HEK293T (cell line): ENCODE data around the gene EFEMP1.

ENCODE experiments used
- CTCF ChIA-PET: fragments of 350-600 bp; formaldehyde crosslinking; extraction: SDS; loops from one replicate; lab custom pipeline; 2021; ENCODE audit warnings: antibody characterized with exemption, inconsistent platforms; lab: Yijun Ruan, JAX
- POLR2A ChIA-PET: fragments of 350-600 bp; formaldehyde crosslinking; extraction: SDS; loops from one replicate; lab custom pipeline; 2020; ENCODE audit warnings: antibody characterized with exemption, inconsistent platforms; lab: Yijun Ruan, JAX
- DNase-seq: peaks from one replicate; pipeline ENCODE4 v3.0.0; 2012; ENCODE audit warnings: mixed read lengths; ENCODE audit errors: extremely low spot score
- ARNT ChIP-seq: fragments of 450-650 bp; IDR thresholded peaks from 2 replicates; pipeline ENCODE4 v1.6.1; 2017; ENCODE audit warnings: mild to moderate bottlenecking
- BHLHE40 ChIP-seq: fragments of 450-650 bp; IDR thresholded peaks from 2 replicates; pipeline ENCODE4 v1.6.1; 2016; ENCODE audit warnings: mild to moderate bottlenecking, moderate library complexity, borderline replicate concordance
- CTBP1 ChIP-seq: fragments of 450-650 bp; IDR thresholded peaks from 2 replicates; pipeline ENCODE4 v1.6.1; 2016; ENCODE audit warnings: borderline replicate concordance
- ELF4 ChIP-seq: fragments of 450-650 bp; IDR thresholded peaks from 2 replicates; pipeline ENCODE4 v1.6.1; 2017; ENCODE audit warnings: antibody characterized with exemption
- FOXA1 ChIP-seq: fragments of 450-650 bp; IDR thresholded peaks from 2 replicates; pipeline ENCODE4 v1.6.1; 2016; ENCODE audit warnings: mild to moderate bottlenecking
- FOXK2 ChIP-seq: fragments of 450-650 bp; IDR thresholded peaks from 2 replicates; pipeline ENCODE4 v1.6.1; 2016; ENCODE audit warnings: mild to moderate bottlenecking
- FOXM1 ChIP-seq: fragments of 450-650 bp; IDR thresholded peaks from 2 replicates; pipeline ENCODE4 v1.6.1; 2017; ENCODE audit warnings: mild to moderate bottlenecking, borderline replicate concordance
- HDGF ChIP-seq: fragments of 450-650 bp; IDR thresholded peaks from 2 replicates; pipeline ENCODE4 v1.6.1; 2017; ENCODE audit warnings: antibody characterized with exemption, borderline replicate concordance
- L3MBTL2 ChIP-seq: fragments of 450-650 bp; conservative IDR thresholded peaks from 2 replicates; pipeline ENCODE4 v1.6.1; 2016; ENCODE audit warnings: mild to moderate bottlenecking
- LEF1 ChIP-seq: fragments of 450-650 bp; IDR thresholded peaks from 2 replicates; pipeline ENCODE4 v1.6.1; 2017; ENCODE audit warnings: mild to moderate bottlenecking, borderline replicate concordance
- NFRKB ChIP-seq: fragments of 450-650 bp; IDR thresholded peaks from 2 replicates; pipeline ENCODE4 v1.6.1; 2016; ENCODE audit warnings: mild to moderate bottlenecking, moderate library complexity
- SP1 ChIP-seq: fragments of 450-650 bp; IDR thresholded peaks from 2 replicates; pipeline ENCODE4 v1.6.1; 2017
- SUZ12 ChIP-seq: fragments of 450-650 bp; IDR thresholded peaks from 2 replicates; pipeline ENCODE4 v1.6.1; 2016; ENCODE audit warnings: mild to moderate bottlenecking
- TARDBP ChIP-seq: fragments of 450-650 bp; IDR thresholded peaks from 2 replicates; pipeline ENCODE4 v1.6.1; 2016
- ZNF384 ChIP-seq: fragments of 450-650 bp; IDR thresholded peaks from 2 replicates; pipeline ENCODE4 v1.6.1; 2016
- TF ChIP-seq, protein P1 (sequence below): fragments of 450-650 bp; IDR thresholded peaks from 2 replicates; pipeline ENCODE4 v1.6.1; 2016

Gene EFEMP1

DNA sequence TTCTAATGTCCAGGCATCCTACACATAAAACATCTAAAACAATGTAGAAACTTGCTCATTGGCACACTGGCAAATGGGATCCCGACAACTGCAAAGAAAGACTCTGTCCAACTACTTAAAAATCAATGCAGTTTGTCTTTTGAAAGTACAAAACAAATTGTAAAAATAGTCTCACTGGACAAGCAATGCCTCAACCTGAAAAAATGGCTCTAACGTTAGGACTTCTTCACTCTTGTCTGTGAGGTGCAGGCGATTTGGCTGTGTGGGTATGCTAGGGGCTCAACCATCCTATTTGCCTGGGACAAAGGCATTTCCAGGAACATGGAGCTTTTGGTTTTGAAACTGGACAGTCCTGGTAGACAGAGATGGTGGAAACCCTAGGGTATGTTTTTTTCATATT is 10.7 kb downstream of the EFEMP1 start:
- ChIA-PET CTCF (no interaction called here), POLR2A (no interaction called here)
- TF ChIP-seq FOXA1, result no peak
- no peak for TF ChIP-seq FOXM1
- no peak for TF ChIP-seq NFRKB
- TF ChIP-seq LEF1, result no peak
- TF ChIP-seq ARNT, result no peak
- no peak for TF ChIP-seq BHLHE40
- TF ChIP-seq TARDBP, result no peak
- TF ChIP-seq ELF4, result no peak
- no peak for TF ChIP-seq SP1
- no peak for TF ChIP-seq SUZ12
- no peak for TF ChIP-seq L3MBTL2
- no peak for TF ChIP-seq ZNF384
- DNase-seq, result no peak

DNA sequence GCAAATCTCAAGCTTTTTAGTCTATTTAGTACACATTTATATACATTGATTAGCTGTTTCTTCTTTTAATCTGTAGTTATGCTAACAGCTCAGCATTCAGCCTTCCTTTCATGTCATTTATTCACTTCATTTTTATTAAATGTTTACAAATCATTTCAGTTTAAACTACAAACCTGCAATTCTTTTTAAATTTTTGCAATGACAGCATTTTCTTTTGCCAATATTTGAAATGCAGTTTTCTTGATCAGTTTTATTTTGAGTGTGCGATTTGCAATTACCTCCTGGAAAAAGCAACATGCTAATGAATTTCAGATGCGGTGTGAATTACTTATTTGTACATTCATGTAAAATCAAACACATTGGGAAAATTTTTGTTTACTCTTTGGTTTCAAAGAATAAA is 13.5 kb downstream of the EFEMP1 start:
- POLR2A ChIA-PET, result no interaction called here
- CTCF ChIA-PET, result no interaction called here
- TF ChIP-seq SUZ12 (no peak), NFRKB (no peak), ARNT (no peak), FOXM1 (no peak), ZNF384 (no peak), FOXK2 (no peak), SP1 (no peak), FOXA1 (no peak), CTBP1 (no peak), LEF1 (no peak), L3MBTL2 (no peak), BHLHE40 (no peak), TARDBP (no peak), HDGF (no peak), ELF4 (no peak)
- TF ChIP-seq, protein P1, sequence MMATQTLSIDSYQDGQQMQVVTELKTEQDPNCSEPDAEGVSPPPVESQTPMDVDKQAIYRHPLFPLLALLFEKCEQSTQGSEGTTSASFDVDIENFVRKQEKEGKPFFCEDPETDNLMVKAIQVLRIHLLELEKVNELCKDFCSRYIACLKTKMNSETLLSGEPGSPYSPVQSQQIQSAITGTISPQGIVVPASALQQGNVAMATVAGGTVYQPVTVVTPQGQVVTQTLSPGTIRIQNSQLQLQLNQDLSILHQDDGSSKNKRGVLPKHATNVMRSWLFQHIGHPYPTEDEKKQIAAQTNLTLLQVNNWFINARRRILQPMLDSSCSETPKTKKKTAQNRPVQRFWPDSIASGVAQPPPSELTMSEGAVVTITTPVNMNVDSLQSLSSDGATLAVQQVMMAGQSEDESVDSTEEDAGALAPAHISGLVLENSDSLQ, result no peak

DNA sequence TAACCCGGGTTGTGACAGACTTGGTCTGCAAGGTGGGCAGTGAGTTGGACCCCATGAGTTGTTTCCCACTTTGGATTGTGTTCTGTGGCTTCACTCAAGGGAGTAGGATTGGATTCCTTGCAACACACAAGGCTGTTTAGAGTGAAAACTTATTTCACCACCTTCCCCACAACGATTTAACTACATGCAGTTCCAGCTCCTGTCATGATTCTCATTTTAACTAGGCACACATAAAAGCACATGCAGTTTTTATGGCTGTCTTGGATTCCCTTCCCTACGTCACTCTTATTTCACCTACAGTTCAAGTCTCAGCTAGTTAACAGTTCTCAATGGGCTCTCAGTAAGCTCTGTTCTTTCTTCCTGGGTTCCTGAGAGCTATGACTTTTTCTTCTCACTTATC is 15.9 kb downstream of the EFEMP1 start:
- CTCF ChIA-PET, result no interaction called here
- POLR2A ChIA-PET, result no interaction called here

More for the DNA sequence above, 13.5 kb downstream of the EFEMP1 start:
- DNase-seq, result no peak

DNA sequence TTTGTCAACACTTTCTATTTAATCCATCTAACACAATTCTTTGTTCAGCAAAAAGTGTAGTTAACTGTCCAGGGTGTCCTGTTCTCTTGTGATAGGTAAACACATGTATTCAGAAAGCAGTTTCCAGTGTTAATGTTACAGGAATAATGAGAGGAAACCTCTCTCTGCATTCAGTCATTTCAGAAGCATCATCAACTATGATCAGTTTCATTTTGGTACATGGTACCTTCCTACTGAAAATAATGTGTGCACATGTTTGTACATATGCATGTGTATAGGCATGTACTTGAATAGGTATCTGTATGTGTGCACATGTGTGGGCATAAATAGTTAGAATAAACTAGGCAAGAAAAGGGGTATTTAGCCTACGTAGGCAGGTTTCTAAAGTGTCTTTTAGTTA is 16.6 kb downstream of the EFEMP1 start:
- ChIA-PET CTCF (no interaction called here), POLR2A (no interaction called here)
- no peak for DNase-seq
- TF ChIP-seq NFRKB (no peak), BHLHE40 (no peak), L3MBTL2 (no peak), TARDBP (no peak), FOXA1 (no peak), HDGF (no peak), CTBP1 (no peak), ARNT (no peak), SUZ12 (no peak), FOXM1 (no peak), ELF4 (no peak), FOXK2 (no peak), ZNF384 (no peak), LEF1 (no peak), SP1 (no peak)
- TF ChIP-seq, protein P1, result no peak

More for the DNA sequence above, 15.9 kb downstream of the EFEMP1 start:
- no peak for DNase-seq
- TF ChIP-seq ARNT, result no peak
- TF ChIP-seq NFRKB, result no peak
- TF ChIP-seq, protein P1, result 0 out of 2 replicates have a peak, but pooled peaks have one; percentile 6

DNA sequence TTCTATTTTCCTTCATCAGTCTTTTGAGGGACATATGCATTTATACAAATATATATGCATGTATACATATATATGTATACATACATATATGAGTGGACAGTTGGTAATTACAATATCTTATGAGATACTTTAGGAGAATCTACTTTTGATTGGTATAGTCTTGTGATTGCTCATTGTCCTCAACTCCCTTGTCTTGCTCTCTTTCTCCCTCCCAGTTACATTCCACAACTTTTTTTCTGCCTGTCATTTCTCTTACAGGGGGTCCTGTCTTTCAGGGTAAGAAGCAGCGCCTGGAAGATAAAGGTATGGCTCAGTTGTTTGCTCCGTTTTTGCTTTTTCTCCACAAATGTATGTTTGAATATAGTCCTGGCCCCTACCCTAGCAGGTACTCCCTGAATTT is 19.9 kb downstream of the EFEMP1 start:
- POLR2A ChIA-PET, result no interaction called here
- DNase-seq, result no peak
- TF ChIP-seq HDGF (no peak), LEF1 (no peak), NFRKB (no peak), BHLHE40 (no peak), FOXK2 (no peak), SP1 (no peak)
- CTCF ChIA-PET, result no interaction called here

DNA sequence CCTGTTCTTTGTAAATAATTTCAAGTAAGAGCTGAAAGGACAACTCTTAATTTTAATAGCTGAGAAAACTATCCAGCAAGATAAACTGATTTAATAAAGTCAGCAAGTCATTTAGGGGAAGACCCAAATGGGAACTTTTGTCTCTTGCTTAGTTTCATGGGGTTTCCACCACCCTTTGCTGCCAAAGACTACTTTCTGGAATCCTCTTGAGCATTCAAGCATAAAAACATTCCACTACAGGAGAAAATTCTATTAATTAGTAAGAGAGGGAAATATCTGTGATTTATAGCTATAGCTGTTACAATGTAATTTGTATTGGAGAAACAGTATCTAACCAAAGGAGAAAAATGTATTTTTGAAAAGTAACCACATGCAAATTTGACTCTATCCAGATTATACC is 20.6 kb downstream of the EFEMP1 start:
- DNase-seq, result no peak
- CTCF ChIA-PET, result no interaction called here
- TF ChIP-seq, protein P1, result no peak
- TF ChIP-seq FOXM1 (no peak), SUZ12 (no peak), ARNT (no peak), ZNF384 (no peak), SP1 (no peak), NFRKB (no peak), FOXA1 (no peak), BHLHE40 (no peak), LEF1 (no peak), TARDBP (no peak), HDGF (no peak), CTBP1 (no peak), L3MBTL2 (no peak), FOXK2 (no peak), ELF4 (no peak)
- POLR2A ChIA-PET, result no interaction called here
